ENCODE measurements around the gene DNAJC1. TPM values are rescaled to one million over a fixed set of nuclear protein-coding genes. Genes with fewer than 3 reads are reported as not detected.

The DNAJC1 gene
- total RNA-seq, 4 donors from 2014 or later: 37.1 to 41.7 (median 40.1) TPM

DNA sequence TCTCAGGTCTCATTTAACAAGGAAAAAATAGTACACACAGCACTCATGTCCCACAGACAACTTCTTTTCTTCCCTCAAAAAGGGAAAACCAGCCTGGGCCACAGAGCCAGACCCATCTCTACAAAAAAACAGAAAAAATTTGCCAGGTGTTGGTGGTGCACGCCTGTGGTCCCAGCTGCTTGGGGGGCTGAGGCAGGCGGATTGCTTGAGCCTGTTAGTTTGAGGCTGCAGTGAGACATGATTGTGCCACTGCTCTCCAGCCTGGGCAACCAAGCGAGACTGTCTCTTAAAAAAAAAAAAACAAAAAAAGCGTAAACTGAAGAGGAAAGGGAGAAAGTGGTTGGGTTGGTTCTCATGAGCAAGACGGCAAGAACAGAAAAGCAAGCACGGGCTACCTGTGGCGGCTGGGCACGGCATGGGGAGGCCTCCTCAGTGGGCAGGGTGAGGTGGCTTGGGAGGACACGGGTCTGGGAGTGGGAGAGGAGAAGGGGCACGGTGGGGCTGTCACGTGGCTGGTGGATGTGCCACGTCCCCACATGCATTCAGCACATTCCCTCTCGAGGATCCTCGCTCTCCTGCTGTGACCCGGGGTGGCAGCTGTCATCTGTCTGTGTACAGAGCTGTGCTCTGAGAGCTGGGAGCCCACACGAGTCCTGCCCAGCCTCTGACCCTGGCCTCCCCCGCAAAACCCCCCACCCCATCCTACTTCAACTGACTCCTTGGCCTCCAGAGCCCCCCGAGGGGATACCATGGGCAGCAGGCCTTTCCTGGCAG is 249.8 kb downstream of the DNAJC1 start:
- Histone ChIP-seq H3K27me3 (no peaks in the 10 kb centered on the region), H3K9me3 (no peaks in the 10 kb centered on the region), H3K4me1 (peaks cover 0 to 3% (median 0%) of the 10 kb centered on the region in 4 donors), H3K36me3 (peaks cover 0 to 6% (median 0%) of the 10 kb centered on the region in 3 donors), H3K4me3 (no peak overlapping the region), H3K27ac (no peak overlapping the region)
- no peak for DNase-seq
- no peak for TF ChIP-seq POLR2A (IDR thresholded peaks at IDR 0.05)
- TF ChIP-seq, protein P1, sequence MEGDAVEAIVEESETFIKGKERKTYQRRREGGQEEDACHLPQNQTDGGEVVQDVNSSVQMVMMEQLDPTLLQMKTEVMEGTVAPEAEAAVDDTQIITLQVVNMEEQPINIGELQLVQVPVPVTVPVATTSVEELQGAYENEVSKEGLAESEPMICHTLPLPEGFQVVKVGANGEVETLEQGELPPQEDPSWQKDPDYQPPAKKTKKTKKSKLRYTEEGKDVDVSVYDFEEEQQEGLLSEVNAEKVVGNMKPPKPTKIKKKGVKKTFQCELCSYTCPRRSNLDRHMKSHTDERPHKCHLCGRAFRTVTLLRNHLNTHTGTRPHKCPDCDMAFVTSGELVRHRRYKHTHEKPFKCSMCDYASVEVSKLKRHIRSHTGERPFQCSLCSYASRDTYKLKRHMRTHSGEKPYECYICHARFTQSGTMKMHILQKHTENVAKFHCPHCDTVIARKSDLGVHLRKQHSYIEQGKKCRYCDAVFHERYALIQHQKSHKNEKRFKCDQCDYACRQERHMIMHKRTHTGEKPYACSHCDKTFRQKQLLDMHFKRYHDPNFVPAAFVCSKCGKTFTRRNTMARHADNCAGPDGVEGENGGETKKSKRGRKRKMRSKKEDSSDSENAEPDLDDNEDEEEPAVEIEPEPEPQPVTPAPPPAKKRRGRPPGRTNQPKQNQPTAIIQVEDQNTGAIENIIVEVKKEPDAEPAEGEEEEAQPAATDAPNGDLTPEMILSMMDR (IDR thresholded peaks at IDR 0.05): no peak

DNA sequence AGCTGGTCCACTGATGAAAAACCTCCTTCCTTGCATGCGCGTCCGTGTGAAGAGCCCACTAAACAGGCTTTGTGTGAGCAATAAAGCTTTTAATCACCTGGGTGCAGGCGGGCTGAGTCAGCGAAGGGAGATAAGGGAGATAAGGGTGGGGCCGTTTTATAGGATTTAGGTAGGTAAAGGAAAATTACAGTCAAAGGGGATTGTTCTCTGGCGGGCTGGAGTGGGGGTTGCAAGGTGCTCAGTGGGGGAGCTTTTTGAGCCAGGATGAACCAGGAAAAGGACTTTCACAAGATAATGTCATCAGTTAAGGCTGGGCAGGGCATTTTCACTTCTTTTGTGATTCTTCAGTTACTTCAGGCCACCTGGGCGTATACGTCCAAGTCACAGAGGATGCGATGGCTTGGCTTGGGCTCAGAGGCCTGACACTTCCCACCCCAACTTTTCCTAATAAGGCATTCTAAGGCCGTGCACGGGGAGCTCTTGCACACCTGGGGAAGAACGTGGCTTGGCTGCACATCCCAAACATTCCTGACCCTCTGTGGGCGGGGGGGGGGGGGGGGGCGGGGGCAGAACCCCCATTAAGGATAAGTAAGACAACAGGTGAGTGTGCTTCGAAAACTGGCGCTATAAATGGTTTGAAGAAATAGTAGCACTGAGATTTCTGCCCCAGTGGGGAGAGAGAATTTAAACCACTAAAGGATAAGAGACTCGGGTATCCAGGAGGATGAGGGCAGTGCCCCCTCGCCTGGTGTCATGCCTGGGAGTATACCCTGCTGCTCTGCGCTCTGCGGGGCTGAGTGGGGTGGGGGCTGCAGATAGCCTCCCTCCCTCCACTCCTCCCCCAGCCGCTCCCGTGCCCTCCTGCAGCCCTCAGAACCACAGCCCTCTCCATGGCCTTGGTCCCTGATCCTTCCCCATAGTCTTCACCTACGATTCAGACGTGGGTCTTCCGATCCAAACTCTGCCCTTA is 251.9 kb downstream of the DNAJC1 start:
- DNase-seq: peak in 1 of 3 donors; percentile 64
- Histone ChIP-seq H3K36me3 (no peaks in the 10 kb centered on the region), H3K9me3 (no peaks in the 10 kb centered on the region), H3K27ac (no peak overlapping the region), H3K4me3 (no peak overlapping the region), H3K4me1 (peaks cover 0 to 3% (median 0%) of the 10 kb centered on the region in 4 donors), H3K27me3 (no peaks in the 10 kb centered on the region)
- TF ChIP-seq, protein P1 (IDR thresholded peaks at IDR 0.05): no peak
- TF ChIP-seq POLR2A (IDR thresholded peaks at IDR 0.05): no peak

DNA sequence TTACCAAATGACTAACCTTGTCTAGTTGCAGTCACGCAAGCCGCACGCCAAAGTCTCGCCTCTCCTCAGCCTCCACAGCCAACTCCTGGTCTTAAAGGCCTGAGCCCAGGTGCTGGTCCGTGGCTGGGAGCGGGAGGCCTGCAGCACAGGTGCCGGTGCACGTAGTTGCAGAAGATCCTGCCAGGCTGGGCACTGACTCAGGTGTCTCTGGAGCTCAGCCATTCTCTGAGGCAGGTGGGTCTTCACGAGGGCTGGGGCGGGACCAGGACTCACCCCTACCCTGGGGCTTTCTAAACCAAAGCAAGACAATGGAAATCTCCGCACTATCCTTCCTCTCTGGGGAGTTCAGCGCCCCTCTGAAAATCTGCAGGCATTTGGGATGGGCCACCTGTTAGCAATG is 253.1 kb downstream of the DNAJC1 start:
- Histone ChIP-seq H3K27ac (no peak overlapping the region), H3K4me1 (peaks cover 0 to 3% (median 0%) of the 10 kb centered on the region in 4 donors), H3K9me3 (no peaks in the 10 kb centered on the region), H3K36me3 (no peaks in the 10 kb centered on the region), H3K27me3 (no peaks in the 10 kb centered on the region), H3K4me3 (no peak overlapping the region)
- TF ChIP-seq, protein P1 (IDR thresholded peaks at IDR 0.05): no peak
- TF ChIP-seq POLR2A (IDR thresholded peaks at IDR 0.05): no peak
- no peak for DNase-seq

DNA sequence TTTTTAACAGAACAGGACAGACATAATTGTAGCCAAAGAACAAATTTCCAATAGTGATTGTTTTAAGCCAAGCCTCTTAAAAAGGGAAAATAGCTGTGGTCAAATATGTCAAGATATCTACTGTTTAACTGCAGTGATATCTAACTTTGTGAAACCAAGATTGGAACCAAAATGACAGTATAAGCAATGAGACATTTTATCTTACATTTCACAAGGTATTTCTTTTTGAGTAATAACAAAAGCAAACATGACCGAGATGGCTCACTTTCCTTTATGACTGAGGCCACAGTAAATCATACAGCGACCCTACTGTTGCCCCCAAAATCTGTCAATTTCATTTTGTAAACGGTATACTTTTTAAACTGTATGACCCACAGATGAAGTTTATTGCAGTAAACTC is 253.7 kb downstream of the DNAJC1 start:
- Histone ChIP-seq H3K4me1 (peaks cover 0 to 3% (median 0%) of the 10 kb centered on the region in 4 donors), H3K36me3 (peaks cover 0 to 5% (median 0%) of the 10 kb centered on the region in 3 donors), H3K27ac (no peak overlapping the region), H3K9me3 (no peaks in the 10 kb centered on the region), H3K27me3 (no peaks in the 10 kb centered on the region), H3K4me3 (no peak overlapping the region)
- no peak for DNase-seq
- TF ChIP-seq, protein P1 (IDR thresholded peaks at IDR 0.05): no peak
- TF ChIP-seq POLR2A (IDR thresholded peaks at IDR 0.05): no peak

DNA sequence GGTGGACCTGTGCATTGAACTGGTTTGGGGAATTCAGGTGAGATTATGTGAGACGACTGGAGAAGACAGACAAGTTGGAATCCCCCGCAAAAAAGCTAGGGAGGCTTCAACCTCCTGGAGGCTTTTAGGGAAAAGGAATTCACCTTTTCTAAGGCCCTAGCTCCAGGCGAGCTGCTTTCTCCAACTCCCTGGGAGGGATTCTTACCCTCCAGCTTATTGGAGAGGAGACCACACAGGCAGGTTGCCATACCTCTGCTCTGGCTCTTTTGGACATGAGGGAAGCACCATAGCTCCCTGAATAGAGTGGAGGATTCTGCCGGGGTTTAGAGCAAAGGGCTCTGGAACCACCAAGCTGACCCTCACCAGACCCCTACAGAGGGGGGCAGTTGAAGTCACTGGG is 255.7 kb downstream of the DNAJC1 start:
- H3K4me1 ChIP-seq: peaks cover 0 to 3% (median 0%) of the 10 kb centered on the region in 4 donors
- no peak for TF ChIP-seq POLR2A (IDR thresholded peaks at IDR 0.05)
- TF ChIP-seq, protein P1 (IDR thresholded peaks at IDR 0.05): no peak
- H3K9me3 ChIP-seq: no peaks in the 10 kb centered on the region

More for the DNA sequence above, 255.7 kb downstream of the DNAJC1 start:
- H3K4me3 ChIP-seq: no peak overlapping the region
- H3K36me3 ChIP-seq: peaks cover 0 to 21% (median 0%) of the 10 kb centered on the region in 3 donors
- no peak for DNase-seq
- no peaks in the 10 kb centered on the region for H3K27me3 ChIP-seq
- H3K27ac ChIP-seq: no peak overlapping the region
